ENCODE measurements around the gene NBPF15.
A peak's percentile ranks its signal among the peaks of the same experiment; 100 is the strongest.
"Not testable (repeated sequence)": the region's sequence is repeated elsewhere in the genome, so short reads cannot be mapped to it uniquely, and the experiment has no call there.

Gene NBPF15

DNA sequence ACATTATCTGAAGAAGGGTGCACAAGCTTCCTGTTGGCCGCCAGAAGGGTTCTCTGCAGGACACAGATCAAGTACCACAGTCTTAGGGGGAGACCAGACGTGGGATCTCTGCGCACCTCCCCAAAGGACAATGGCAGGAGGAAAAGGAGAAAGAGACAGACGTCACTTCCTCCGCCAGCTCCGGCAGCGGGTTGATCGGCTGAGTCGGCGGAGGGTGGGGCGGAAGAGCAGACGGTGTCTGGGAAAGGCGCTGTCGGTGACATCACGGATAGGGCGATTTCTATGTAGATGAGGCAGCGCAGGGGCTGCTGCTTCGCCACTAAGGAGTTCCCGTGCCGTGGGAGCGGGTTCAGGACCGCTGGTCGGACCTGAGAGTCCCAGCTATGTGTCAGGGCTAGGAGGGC, 49.4 kb downstream of the NBPF15 start:
- peak overlapping the region; percentile 36; the same call in 1 of the 2 replicates for H3K4me3 ChIP-seq (ENCODE audit: low read depth, low read length)
- peak; percentile 92 for DNase-seq (ENCODE audit: low read depth)

DNA sequence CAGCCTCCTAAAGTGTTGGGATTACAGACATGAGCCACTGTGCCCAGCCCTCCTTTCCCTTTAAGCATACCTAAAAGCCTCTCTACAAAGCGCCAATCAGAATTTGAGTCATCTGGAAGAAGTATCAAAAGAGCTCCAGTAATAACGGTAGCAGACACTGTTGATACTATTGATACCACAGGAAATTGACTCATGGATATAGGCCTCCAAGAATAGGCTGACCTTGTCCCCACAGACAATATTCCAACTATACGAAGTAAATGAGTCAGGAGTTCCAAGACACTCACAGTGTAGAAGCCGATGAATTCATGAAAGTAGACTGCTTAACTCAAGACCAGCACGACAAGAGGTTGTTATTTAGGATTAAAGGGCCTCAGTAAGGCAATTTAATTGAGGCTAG, 58.7 kb downstream of the NBPF15 start:
- not testable (repeated sequence) for H3K4me3 ChIP-seq (ENCODE audit: low read depth, low read length); DNase-seq (ENCODE audit: low read depth)

DNA sequence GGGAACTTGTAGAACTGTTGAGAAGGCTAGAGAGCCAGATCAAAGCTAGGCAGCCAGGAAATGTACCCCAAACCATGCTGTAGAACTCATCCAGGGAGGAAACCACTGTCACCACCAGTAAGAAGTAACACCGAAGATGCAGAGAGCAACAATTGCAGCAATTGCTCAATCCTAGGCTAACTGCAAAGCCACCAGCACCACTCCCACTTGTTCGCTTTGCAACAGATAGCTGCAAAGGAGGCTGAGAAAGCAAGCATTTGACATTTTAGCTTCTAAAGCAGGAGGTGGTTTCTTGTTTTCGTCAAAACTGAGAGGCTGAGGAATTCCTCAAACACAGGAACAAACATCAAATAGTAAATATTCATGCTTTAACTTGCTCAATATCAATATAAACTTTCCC, 89.8 kb downstream of the NBPF15 start:
- not testable (repeated sequence) for DNase-seq (ENCODE audit: low read depth); H3K4me3 ChIP-seq (ENCODE audit: low read depth, low read length)

Data from GM12865 (cell line).